ENCODE data around the gene SLC12A4. TPM values are rescaled to one million over a fixed set of nuclear protein-coding genes. Genes with fewer than 3 reads are reported as not detected.
"Not testable (repeated sequence)": the region's sequence is repeated elsewhere in the genome, so short reads cannot be mapped to it uniquely, and the experiment has no call there.

SLC12A4 gene
- total RNA-seq (10 to 100 TPM; 23.1 to 68.5 (median 38.6) TPM), polyA plus RNA-seq (10 to 100 TPM in 1 of 3 donors, 1 to 10 TPM in 2; 4.6 to 27.4 (median 8.9) TPM)
- long read RNA-seq, donor 1, partial matches to known transcripts: 6 of 6 reads
- long read RNA-seq, donor 1, other reads (novel, unspliced or antisense): 0 of 6 reads
- long read RNA-seq, donor 2, partial matches to known transcripts: 0 of 1 reads
- long read RNA-seq, donor 2, other reads (novel, unspliced or antisense): 0 of 1 reads

DNA sequence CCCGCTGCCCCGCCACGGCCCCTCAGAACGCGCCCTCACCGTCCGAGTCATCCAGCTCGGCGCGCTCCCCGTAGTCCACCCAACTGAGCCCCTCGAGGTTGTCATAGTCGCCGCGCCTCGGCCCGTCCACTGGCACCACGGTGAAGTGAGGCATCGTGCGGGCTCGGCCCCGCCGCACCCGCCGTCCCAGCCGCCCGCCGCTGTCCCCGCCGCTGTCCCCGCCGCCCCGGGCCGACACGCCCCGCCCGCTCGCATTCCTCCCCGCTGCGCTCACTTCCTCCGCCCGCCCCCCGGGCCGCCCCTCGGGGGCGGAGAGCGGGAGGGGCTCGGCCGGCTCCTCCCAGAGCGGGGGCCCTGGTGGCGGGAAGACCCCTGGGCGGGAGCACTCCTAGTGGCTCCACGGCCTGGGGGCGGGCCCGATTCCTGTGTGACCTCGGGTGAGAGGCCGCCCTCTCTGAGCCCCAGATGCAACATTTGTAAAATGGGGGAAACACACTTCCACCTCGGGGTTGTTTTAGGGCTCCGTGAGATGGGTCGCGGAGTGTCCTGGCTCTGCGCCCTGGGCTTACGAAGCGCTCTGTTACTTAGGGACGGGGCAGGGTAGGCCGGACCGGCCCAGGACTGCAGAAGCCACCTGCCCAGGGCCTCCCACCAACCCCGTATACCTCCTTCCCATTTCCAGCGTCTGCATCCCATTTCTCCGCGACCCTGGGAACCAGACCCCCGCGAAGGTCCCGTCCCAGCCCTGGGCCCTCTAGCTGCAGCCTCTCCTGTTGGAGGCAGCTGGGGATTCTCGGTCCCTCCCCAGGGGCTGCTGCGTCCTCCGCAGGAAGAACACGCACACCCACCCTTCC is at the start of gene SLC12A4:
Gene SLC12A4 (minus strand): TSS at position 238 of the 854 bp plus-strand sequence. CDS start 84 bp downstream, at position 154.
- Histone ChIP-seq H3K27ac (peak within 1 kb of the TSS; percentile 84 to 92 (median 88)), H3K27me3 (replicated peaks in 1 of 7) (no peaks in the 10 kb centered on the region), H3K36me3 (peaks cover 0 to under 1% (median 0%) of the 10 kb centered on the region in 6 donors), H3K4me3 (peak within 1 kb of the TSS; percentile 66 to 96 (median 84)), H3K9me3 (no peaks in the 10 kb centered on the region), H3K4me1 (peaks cover 24 to 56% (median 43%) of the 10 kb centered on the region in 6 donors)
- peak; percentile 95 for DNase-seq
- TF ChIP-seq CTCF (IDR thresholded peaks at IDR 0.05 in 8 of 11, conservative IDR thresholded peaks at IDR 0.05 in 3 of 11) (peak in 1 of 11 experiments; percentile 15), POLR2A (IDR thresholded peaks at IDR 0.05) (peak in 1 of 3 donors; percentile 63), POLR2AphosphoS5 (IDR thresholded peaks at IDR 0.05) (peak; percentile 75 to 84 (median 82))
- intact Hi-C loops (cut with DNase I; ENCODE audit: low total_unique reads): no loop called here
- WGBS, 5 donors: 0 to 2% (median 1%) methylated on average over 30 to 78 of the region's 78 CpGs

- Histone ChIP-seq H3K4me1 (peaks cover 0 to 25% (median 9%) of the 10 kb centered on the region in 6 donors), H3K4me3 (no peak within 1 kb of the TSS), H3K27me3 (replicated peaks in 1 of 7) (no peaks in the 10 kb centered on the region), H3K27ac (peak within 1 kb of the TSS in 1 of 8 donors; percentile 90), H3K36me3 (no peaks in the 10 kb centered on the region), H3K9me3 (no peaks in the 10 kb centered on the region)
- TF ChIP-seq POLR2A (IDR thresholded peaks at IDR 0.05): no peak
- intact Hi-C loops (cut with DNase I; ENCODE audit: low total_unique reads): no loop called here
- no peak for DNase-seq
- 86 to 91% (median 91%) methylated on average over 5 of the region's 5 CpGs for WGBS, 5 donors
Measured at GRCh38 chr16:68015681-68016080, 47.2 kb upstream of the SLC12A4 start, which contains the start of gene DPEP2NB. DPEP2NB (minus strand) TSS chr16:68015911; CDS start chr16:68015770, 141 bp downstream.

GRCh38 chr16:68013440-68013839 is 45.0 kb upstream of the SLC12A4 start:
- Histone ChIP-seq H3K27me3 (replicated peaks in 1 of 7) (no peaks in the 10 kb centered on the region), H3K4me1 (peaks cover 0 to 28% (median 9%) of the 10 kb centered on the region in 6 donors), H3K4me3 (peak overlapping the region in 1 of 8 donors; percentile 52), H3K36me3 (no peaks in the 10 kb centered on the region), H3K27ac (peak overlapping the region in 7 of 8 donors; percentile 54 to 90 (median 80)), H3K9me3 (no peaks in the 10 kb centered on the region)
- intact Hi-C loops (cut with DNase I; ENCODE audit: low total_unique reads): no loop called here
- 30 to 73% (median 42%) methylated on average over 1 of the region's 1 CpG for WGBS, 5 donors
- DNase-seq: no peak
- TF ChIP-seq CTCF (IDR thresholded peaks at IDR 0.05 in 8 of 11, conservative IDR thresholded peaks at IDR 0.05 in 3 of 11) (no peak), POLR2A (IDR thresholded peaks at IDR 0.05) (no peak), POLR2AphosphoS5 (IDR thresholded peaks at IDR 0.05) (no peak)

GRCh38 chr16:68009872-68010271 is 41.4 kb upstream of the SLC12A4 start:
- DNase-seq; H3K27me3 ChIP-seq (replicated peaks in 1 of 7); H3K4me3 ChIP-seq; H3K36me3 ChIP-seq; intact Hi-C loops (cut with DNase I; ENCODE audit: low total_unique reads); H3K27ac ChIP-seq; H3K9me3 ChIP-seq: not testable (repeated sequence)
- 66 to 85% (median 78%) methylated on average over 4 of the region's 4 CpGs for WGBS, 5 donors
- peaks cover 0 to 62% (median 30%) of the 10 kb centered on the region in 6 donors for H3K4me1 ChIP-seq

Data from spleen (tissue), 13 donors.